K562 (cell line): ENCODE data around the gene ANO8. TPM values are rescaled to one million over a fixed set of nuclear protein-coding genes. Genes with fewer than 3 reads are reported as not detected.

Experiments used
- ARID1B ChIP-seq: fragments of 450-650 bp; IDR thresholded peaks from 2 replicates; pipeline ENCODE4 v1.6.1; 2016; ENCODE audit warnings: antibody characterized with exemption, mild to moderate bottlenecking, inconsistent platforms
- BRCA1 ChIP-seq, 2 experiments: fragments of 450-650 bp in 1 of 2; sonication (generic) in 1 of 2; formaldehyde crosslinking in 1 of 2; IDR thresholded peaks; 2 replicates each; pipeline versions ENCODE4 v1.5.0 to v1.6.1; 2017 to 2020; ENCODE audit warnings: mild to moderate bottlenecking in 1 of 2, missing genetic modification reagents in 1 of 2
- CBX5 ChIP-seq: IDR thresholded peaks from 2 replicates; pipeline ENCODE4 v1.6.1; 2014; ENCODE audit warnings: low read depth, borderline replicate concordance
- CTCF ChIP-seq, 3 experiments: IDR thresholded peaks in 2 of 3; conservative IDR thresholded peaks in 1 of 3; 2 replicates each; pipeline ENCODE4 v1.5.1; 2011 to 2012; ENCODE audit warnings: low read length in 3 of 3, mild to moderate bottlenecking in 3 of 3, control low read depth in 2 of 3, improper control_type of control experiment in 1 of 3, inconsistent platforms in 1 of 3, low read depth in 1 of 3, mixed read lengths in 1 of 3, moderate library complexity in 1 of 3; ENCODE audit not compliant: insufficient read depth in 2 of 3
- FIP1L1 ChIP-seq: fragments of 200-400 bp; formaldehyde crosslinking; IDR thresholded peaks from 2 replicates; pipeline ENCODE4 v1.6.1; 2018; ENCODE audit warnings: mild to moderate bottlenecking, low read depth, low read length; ENCODE audit not compliant: poor library complexity, severe bottlenecking
- FOS ChIP-seq: IDR thresholded peaks from 3 replicates; pipeline ENCODE4 v1.6.1; 2011; ENCODE audit not compliant: insufficient read length; ENCODE audit errors: extremely low read depth
- GATAD2B ChIP-seq: fragments of 450-650 bp; IDR thresholded peaks from 2 replicates; pipeline ENCODE4 v1.6.1; 2017; ENCODE audit warnings: mild to moderate bottlenecking, borderline replicate concordance
- HMGN3 ChIP-seq: IDR thresholded peaks from 2 replicates; pipeline ENCODE4 v1.6.1; 2011; ENCODE audit warnings: borderline replicate concordance, low read depth, mild to moderate bottlenecking, mixed read lengths, low read length; ENCODE audit not compliant: insufficient read length; ENCODE audit errors: extremely low read depth
- ILF3 ChIP-seq: fragments of 450-650 bp; IDR thresholded peaks from 2 replicates; pipeline ENCODE4 v1.6.1; 2018; ENCODE audit warnings: antibody characterized with exemption, mild to moderate bottlenecking, moderate library complexity, borderline replicate concordance
- MCM3 ChIP-seq: fragments of 450-650 bp; IDR thresholded peaks from 2 replicates; pipeline ENCODE4 v1.6.1; 2016
- NFIC ChIP-seq: fragments of 450-650 bp; IDR thresholded peaks from 2 replicates; pipeline ENCODE4 v1.6.1; 2017; ENCODE audit warnings: mild to moderate bottlenecking, inconsistent platforms
- NR2F6 ChIP-seq: fragments of 450-650 bp; formaldehyde crosslinking; IDR thresholded peaks from 2 replicates; pipeline ENCODE4 v1.4.0; 2020; ENCODE audit warnings: mild to moderate bottlenecking
- SMARCE1 ChIP-seq: fragments of 450-650 bp; IDR thresholded peaks from 2 replicates; pipeline ENCODE4 v1.7.1; 2016; ENCODE audit warnings: mild to moderate bottlenecking
- SP2 ChIP-seq: IDR thresholded peaks from 2 replicates; pipeline ENCODE4 v1.6.1; 2011; ENCODE audit warnings: mild to moderate bottlenecking, low read depth, low read length, moderate library complexity; ENCODE audit not compliant: poor library complexity, severe bottlenecking; ENCODE audit errors: extremely low read depth
- TCF3 ChIP-seq: sonication (generic); formaldehyde crosslinking; IDR thresholded peaks from 2 replicates; pipeline ENCODE4 v1.4.0; 2020; ENCODE audit warnings: mild to moderate bottlenecking, missing genetic modification reagents
- UBTF ChIP-seq, 2 experiments: IDR thresholded peaks; 2 replicates each; pipeline ENCODE4 v1.6.1; 2012; ENCODE audit warnings: improper control_type of control experiment in 2 of 2, low read depth in 2 of 2, low read length in 2 of 2, borderline replicate concordance in 1 of 2
- YBX1 ChIP-seq: fragments of 450-650 bp; IDR thresholded peaks from 2 replicates; pipeline ENCODE4 v1.7.1; 2016; ENCODE audit warnings: mild to moderate bottlenecking
- ZMIZ1 ChIP-seq, 2 experiments: fragments of 150-350 bp in 1 of 2; IDR thresholded peaks; 2 replicates each; pipeline ENCODE4 v1.6.1; 2012 to 2016; ENCODE audit warnings: low read depth in 2 of 2, low read length in 2 of 2, mild to moderate bottlenecking in 1 of 2, moderate library complexity in 1 of 2
- ZNF140 ChIP-seq: fragments of 250-450 bp; sonication (Bioruptor Pico); IDR thresholded peaks from 2 replicates; pipeline ENCODE4 v1.8.0; 2021; ENCODE audit warnings: moderate library complexity, mild to moderate bottlenecking, inconsistent platforms
- ZNF143 ChIP-seq: sonication (generic); formaldehyde crosslinking; IDR thresholded peaks from 2 replicates; pipeline ENCODE4 v1.9.0; 2022; ENCODE audit warnings: mild to moderate bottlenecking, missing genetic modification reagents
- ZNF707 ChIP-seq: fragments of 250-450 bp; sonication (Bioruptor Pico); conservative IDR thresholded peaks from 2 replicates; pipeline ENCODE4 v1.8.0; 2022; ENCODE audit warnings: inconsistent platforms, mild to moderate bottlenecking, moderate library complexity
- polyA plus RNA-seq, 8 experiments: library from polyadenylated mRNA; depleted of rRNA in 4 of 8; stranded (reverse) in 5 of 8; unstranded in 3 of 8; fragments of >200 nt; fragmentation: Nextera tagmentation in 2 of 8; fragmentation: Illumina TruSeq in 1 of 8; extraction: Ambion mirVana in 2 of 8; extraction: Trizol in 1 of 8; gene quantifications; 2 replicates each; pipeline versions ENCODE4 v1.2.1 to v1.2.3, GENCODE V29; 2011 to 2014; ENCODE audit warnings: inconsistent platforms in 1 of 8, missing spikeins in 1 of 8
- total RNA-seq, 7 experiments: library from RNA; depleted of rRNA in 6 of 7; stranded (reverse); fragments of >200 nt in 6 of 7; fragmentation: Illumina TruSeq in 2 of 7; extraction: Trizol in 2 of 7; gene quantifications; 2 replicates each; pipeline versions ENCODE4 v1.2.1 to v1.2.3, GENCODE V29; 2011 to 2021; ENCODE audit warnings: low replicate concordance in 1 of 7

Gene ANO8
- total and polyA plus RNA-seq, 9 of the 15 experiments (the other 6 are each of a cell fraction or from before 2014, with no cell fraction given), result 0.07 to 7.6 (median 2.3) TPM; not detected in 1

- no peak for TF ChIP-seq MCM3
- TF ChIP-seq FOS, result no peak
- TF ChIP-seq BRCA1 (IDR thresholded peaks at IDR 0.05), result no peak
- no peak for TF ChIP-seq BRCA1 (CRISPR knock-in tag; IDR thresholded peaks at IDR 0.05)
- TF ChIP-seq ZMIZ1 (IDR thresholded peaks at IDR 0.05; ENCODE audit: low read depth in 2 of 2, low read length in 2 of 2), result no peak
- no peak for TF ChIP-seq ZNF707 (CRISPR knock-in tag)
- peak; percentile 33; the same call in 1 of the 2 replicates for TF ChIP-seq NFIC
- no peak for TF ChIP-seq HMGN3
- no peak for TF ChIP-seq ZNF143
- no peak for TF ChIP-seq SMARCE1
- no peak for TF ChIP-seq UBTF (IDR thresholded peaks at IDR 0.05; ENCODE audit: borderline replicate concordance in 1 of 2, low read depth in 2 of 2, low read length in 2 of 2)
- TF ChIP-seq GATAD2B, result no peak
- no peak for TF ChIP-seq FIP1L1
- no peak for TF ChIP-seq CBX5
- TF ChIP-seq YBX1, result no peak
- no peak for TF ChIP-seq ARID1B
- no peak for TF ChIP-seq SP2
- TF ChIP-seq NR2F6, result no peak
- TF ChIP-seq ILF3, result no peak
- TF ChIP-seq TCF3, result no peak
- no peak for TF ChIP-seq ZNF140 (CRISPR knock-in tag)
- no peak for TF ChIP-seq CTCF (IDR thresholded peaks at IDR 0.05 in 2 of 3, conservative IDR thresholded peaks at IDR 0.05 in 1 of 3; ENCODE audit: insufficient read depth in 2 of 3, low read depth in 1 of 3, low read length in 3 of 3)
Observed at GRCh38 chr19:17351815-17352435, 17.3 kb upstream of the ANO8 start (continued).
